Liver (tissue), 9 donors: ENCODE data around the gene COL23A1. TPM values are rescaled to one million over a fixed set of nuclear protein-coding genes. Genes with fewer than 3 reads are reported as not detected.

Source experiments
- DNase-seq: peaks from one replicate; pipeline ENCODE4 v3.0.0-alpha.2; 2017; ENCODE audit warnings: low spot score
- H3K27ac ChIP-seq, 2 donors: one replicate each; pipeline ENCODE4 v1.7.0; 2013; ENCODE audit warnings: inconsistent platforms in 2 of 2, low read length in 2 of 2, control low read depth in 1 of 2, low read depth in 1 of 2, mild to moderate bottlenecking in 1 of 2
- H3K27me3 ChIP-seq, 4 donors: one replicate each; pipeline versions ENCODE4 v1.6.1 to v1.7.0; 2013; ENCODE audit warnings: low read length in 3 of 4, inconsistent platforms in 1 of 4, mild to moderate bottlenecking in 1 of 4, moderate library complexity in 1 of 4; ENCODE audit not compliant: control insufficient read depth in 4 of 4, insufficient read depth in 4 of 4
- H3K36me3 ChIP-seq, 4 donors: one replicate each; pipeline versions ENCODE4 v1.6.1 to v1.7.0; 2013; ENCODE audit warnings: low read length in 3 of 4, mild to moderate bottlenecking in 3 of 4, low read depth in 1 of 4, moderate library complexity in 1 of 4; ENCODE audit not compliant: control insufficient read depth in 4 of 4, insufficient read depth in 3 of 4
- H3K4me1 ChIP-seq, 4 donors: one replicate each; pipeline versions ENCODE4 v1.6.1 to v1.7.0; 2013; ENCODE audit warnings: low read length in 3 of 4, mild to moderate bottlenecking in 3 of 4, moderate library complexity in 1 of 4; ENCODE audit not compliant: control insufficient read depth in 4 of 4, insufficient read depth in 4 of 4
- H3K4me3 ChIP-seq, 3 donors: one replicate each; pipeline versions ENCODE4 v1.6.1 to v1.7.0; 2013; ENCODE audit warnings: low read length in 3 of 3, control low read depth in 1 of 3, low read depth in 1 of 3, mild to moderate bottlenecking in 1 of 3
- H3K9ac ChIP-seq, 2 donors: one replicate each; pipeline ENCODE4 v1.7.0; 2013; ENCODE audit warnings: low read length in 2 of 2, mild to moderate bottlenecking in 2 of 2, moderate library complexity in 2 of 2, control low read depth in 1 of 2, low read depth in 1 of 2
- H3K9me3 ChIP-seq, 4 donors: one replicate each; pipeline versions ENCODE4 v1.6.1 to v1.7.0; 2013; ENCODE audit warnings: low read length in 3 of 4; ENCODE audit not compliant: control insufficient read depth in 4 of 4
- EGR1 ChIP-seq, 2 donors: IDR thresholded peaks; 2 replicates each; pipeline ENCODE4 v1.6.1; 2016 to 2018; ENCODE audit warnings: antibody characterized with exemption in 2 of 2, low read depth in 2 of 2
- FOXA1 ChIP-seq: IDR thresholded peaks from 2 replicates; pipeline ENCODE4 v1.6.1; 2016; ENCODE audit warnings: antibody characterized with exemption
- FOXA2 ChIP-seq: IDR thresholded peaks from 2 replicates; pipeline ENCODE4 v1.6.1; 2016; ENCODE audit warnings: antibody characterized with exemption
- GABPA ChIP-seq, 2 donors: IDR thresholded peaks in 1 of 2; conservative IDR thresholded peaks in 1 of 2; 2 replicates each; pipeline ENCODE4 v1.6.1; 2016; ENCODE audit warnings: antibody characterized with exemption in 2 of 2, mild to moderate bottlenecking in 1 of 2, moderate library complexity in 1 of 2
- HNF4A ChIP-seq, 2 donors: conservative IDR thresholded peaks; 2 replicates each; pipeline ENCODE4 v1.6.1; 2016; ENCODE audit warnings: antibody characterized with exemption in 2 of 2, mild to moderate bottlenecking in 2 of 2
- HNF4G ChIP-seq: IDR thresholded peaks from 2 replicates; pipeline ENCODE4 v1.6.1; 2016; ENCODE audit warnings: antibody characterized with exemption
- JUND ChIP-seq, 2 donors: IDR thresholded peaks; 2 replicates each; pipeline ENCODE4 v1.6.1; 2016; ENCODE audit warnings: antibody characterized with exemption in 2 of 2
- NR2F2 ChIP-seq: IDR thresholded peaks from 2 replicates; pipeline ENCODE4 v1.6.1; 2016; ENCODE audit warnings: antibody characterized with exemption
- RAD21 ChIP-seq, 2 donors: IDR thresholded peaks; 2 replicates each; pipeline ENCODE4 v1.6.1; 2016; ENCODE audit warnings: antibody characterized with exemption in 2 of 2, mild to moderate bottlenecking in 2 of 2
- RXRA ChIP-seq, 2 donors: IDR thresholded peaks; 2 replicates each; pipeline ENCODE4 v1.6.1; 2017 to 2018; ENCODE audit warnings: antibody characterized with exemption in 2 of 2, mild to moderate bottlenecking in 1 of 2
- SP1 ChIP-seq: IDR thresholded peaks from 2 replicates; pipeline ENCODE4 v1.6.1; 2018; ENCODE audit warnings: antibody characterized with exemption, mild to moderate bottlenecking
- TAF1 ChIP-seq: conservative IDR thresholded peaks from 2 replicates; pipeline ENCODE4 v1.6.1; 2016; ENCODE audit warnings: antibody characterized with exemption, mild to moderate bottlenecking
- YY1 ChIP-seq: IDR thresholded peaks from 2 replicates; pipeline ENCODE4 v1.6.1; 2016; ENCODE audit warnings: antibody characterized with exemption, mild to moderate bottlenecking
- WGBS: extraction: QIAGEN DNeasy Blood & Tissue Kit; methylation state at CpG from one replicate; pipeline ENCODE4 v1.1.7; 2013; 5-methylcytosine and 5-hydroxymethylcytosine counted together
- polyA plus RNA-seq, 2 donors: library from polyadenylated mRNA; stranded (reverse) in 1 of 2; unstranded in 1 of 2; fragments of 200-250 nt in 1 of 2; fragments of >200 nt in 1 of 2; fragmentation: Nextera tagmentation in 1 of 2; extraction: Ambion mirVana in 1 of 2; gene quantifications; one replicate each; pipeline versions ENCODE4 v1.2.1 to v1.2.3, GENCODE V29; 2013 to 2015
- total RNA-seq, 2 donors: library from RNA; depleted of rRNA; stranded (reverse); fragments of >200 nt; gene quantifications; one replicate each; pipeline ENCODE4 v1.2.3, GENCODE V29; 2014
- TF ChIP-seq, protein P1 (sequence below): fragments of 150-350 bp; IDR thresholded peaks from 2 replicates; pipeline ENCODE4 v1.5.1; 2017; ENCODE audit warnings: improper control_type of control experiment, low read depth, low read length; ENCODE audit not compliant: missing input control
- TF ChIP-seq, protein P2 (sequence below): IDR thresholded peaks from 2 replicates; pipeline ENCODE4 v1.6.1; 2016; ENCODE audit warnings: antibody characterized with exemption
- TF ChIP-seq, protein P3 (sequence below): IDR thresholded peaks from 2 replicates; pipeline ENCODE4 v1.6.1; 2016; ENCODE audit warnings: antibody characterized with exemption
- TF ChIP-seq, protein P4 (sequence below): IDR thresholded peaks from 2 replicates; pipeline ENCODE4 v1.6.1; 2016; ENCODE audit warnings: antibody characterized with exemption, mild to moderate bottlenecking
- TF ChIP-seq, protein P5 (sequence below): IDR thresholded peaks from 2 replicates; pipeline ENCODE4 v1.6.1; 2016; ENCODE audit warnings: antibody characterized with exemption
- donor health status: healthy.
- donor health status: healthy.
- donor health status: healthy.
- donor health status: healthy.
- donor health status: healthy.

Gene COL23A1
- total and polyA plus RNA-seq, 4 donors, result 0.08 to 1.4 (median 0.27) TPM

DNA sequence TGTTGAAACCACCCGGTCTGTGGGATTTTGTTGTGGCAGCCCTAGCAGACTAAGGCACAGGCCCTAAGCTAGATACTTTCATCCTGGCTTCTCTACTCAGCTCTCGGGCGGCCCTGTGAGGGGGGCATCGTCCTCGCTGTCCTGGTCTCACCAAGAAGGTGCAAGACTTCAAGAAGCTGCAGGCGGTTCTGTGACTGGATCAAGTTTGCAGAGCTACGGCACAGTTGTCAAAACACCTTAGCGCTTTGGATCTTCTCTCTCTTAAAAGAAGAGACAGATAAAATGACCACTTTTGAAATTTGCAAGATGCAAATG lies 238.2 kb downstream of the COL23A1 start:
- DNase-seq, result no peak
- Histone ChIP-seq H3K9ac (no peak overlapping the region), H3K27me3 (no peaks in the 10 kb centered on the region), H3K4me3 (no peak overlapping the region), H3K9me3 (no peaks in the 10 kb centered on the region), H3K36me3 (no peaks in the 10 kb centered on the region), H3K27ac (no peak overlapping the region), H3K4me1 (peaks cover 3 to 8% (median 4%) of the 10 kb centered on the region in 4 donors)
- TF ChIP-seq HNF4A (conservative IDR thresholded peaks at IDR 0.05), result no peak
- TF ChIP-seq SP1, result no peak
- TF ChIP-seq RXRA (IDR thresholded peaks at IDR 0.05), result no peak
- TF ChIP-seq HNF4G, result no peak
- TF ChIP-seq, protein P1, sequence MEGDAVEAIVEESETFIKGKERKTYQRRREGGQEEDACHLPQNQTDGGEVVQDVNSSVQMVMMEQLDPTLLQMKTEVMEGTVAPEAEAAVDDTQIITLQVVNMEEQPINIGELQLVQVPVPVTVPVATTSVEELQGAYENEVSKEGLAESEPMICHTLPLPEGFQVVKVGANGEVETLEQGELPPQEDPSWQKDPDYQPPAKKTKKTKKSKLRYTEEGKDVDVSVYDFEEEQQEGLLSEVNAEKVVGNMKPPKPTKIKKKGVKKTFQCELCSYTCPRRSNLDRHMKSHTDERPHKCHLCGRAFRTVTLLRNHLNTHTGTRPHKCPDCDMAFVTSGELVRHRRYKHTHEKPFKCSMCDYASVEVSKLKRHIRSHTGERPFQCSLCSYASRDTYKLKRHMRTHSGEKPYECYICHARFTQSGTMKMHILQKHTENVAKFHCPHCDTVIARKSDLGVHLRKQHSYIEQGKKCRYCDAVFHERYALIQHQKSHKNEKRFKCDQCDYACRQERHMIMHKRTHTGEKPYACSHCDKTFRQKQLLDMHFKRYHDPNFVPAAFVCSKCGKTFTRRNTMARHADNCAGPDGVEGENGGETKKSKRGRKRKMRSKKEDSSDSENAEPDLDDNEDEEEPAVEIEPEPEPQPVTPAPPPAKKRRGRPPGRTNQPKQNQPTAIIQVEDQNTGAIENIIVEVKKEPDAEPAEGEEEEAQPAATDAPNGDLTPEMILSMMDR, result no peak
- TF ChIP-seq, protein P2, sequence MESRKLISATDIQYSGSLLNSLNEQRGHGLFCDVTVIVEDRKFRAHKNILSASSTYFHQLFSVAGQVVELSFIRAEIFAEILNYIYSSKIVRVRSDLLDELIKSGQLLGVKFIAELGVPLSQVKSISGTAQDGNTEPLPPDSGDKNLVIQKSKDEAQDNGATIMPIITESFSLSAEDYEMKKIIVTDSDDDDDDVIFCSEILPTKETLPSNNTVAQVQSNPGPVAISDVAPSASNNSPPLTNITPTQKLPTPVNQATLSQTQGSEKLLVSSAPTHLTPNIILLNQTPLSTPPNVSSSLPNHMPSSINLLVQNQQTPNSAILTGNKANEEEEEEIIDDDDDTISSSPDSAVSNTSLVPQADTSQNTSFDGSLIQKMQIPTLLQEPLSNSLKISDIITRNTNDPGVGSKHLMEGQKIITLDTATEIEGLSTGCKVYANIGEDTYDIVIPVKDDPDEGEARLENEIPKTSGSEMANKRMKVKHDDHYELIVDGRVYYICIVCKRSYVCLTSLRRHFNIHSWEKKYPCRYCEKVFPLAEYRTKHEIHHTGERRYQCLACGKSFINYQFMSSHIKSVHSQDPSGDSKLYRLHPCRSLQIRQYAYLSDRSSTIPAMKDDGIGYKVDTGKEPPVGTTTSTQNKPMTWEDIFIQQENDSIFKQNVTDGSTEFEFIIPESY, result no peak
- TF ChIP-seq YY1, result no peak
- no peak for TF ChIP-seq NR2F2
- TF ChIP-seq TAF1, result no peak
- WGBS, result 93% methylated on average over 8 of the region's 8 CpGs

DNA sequence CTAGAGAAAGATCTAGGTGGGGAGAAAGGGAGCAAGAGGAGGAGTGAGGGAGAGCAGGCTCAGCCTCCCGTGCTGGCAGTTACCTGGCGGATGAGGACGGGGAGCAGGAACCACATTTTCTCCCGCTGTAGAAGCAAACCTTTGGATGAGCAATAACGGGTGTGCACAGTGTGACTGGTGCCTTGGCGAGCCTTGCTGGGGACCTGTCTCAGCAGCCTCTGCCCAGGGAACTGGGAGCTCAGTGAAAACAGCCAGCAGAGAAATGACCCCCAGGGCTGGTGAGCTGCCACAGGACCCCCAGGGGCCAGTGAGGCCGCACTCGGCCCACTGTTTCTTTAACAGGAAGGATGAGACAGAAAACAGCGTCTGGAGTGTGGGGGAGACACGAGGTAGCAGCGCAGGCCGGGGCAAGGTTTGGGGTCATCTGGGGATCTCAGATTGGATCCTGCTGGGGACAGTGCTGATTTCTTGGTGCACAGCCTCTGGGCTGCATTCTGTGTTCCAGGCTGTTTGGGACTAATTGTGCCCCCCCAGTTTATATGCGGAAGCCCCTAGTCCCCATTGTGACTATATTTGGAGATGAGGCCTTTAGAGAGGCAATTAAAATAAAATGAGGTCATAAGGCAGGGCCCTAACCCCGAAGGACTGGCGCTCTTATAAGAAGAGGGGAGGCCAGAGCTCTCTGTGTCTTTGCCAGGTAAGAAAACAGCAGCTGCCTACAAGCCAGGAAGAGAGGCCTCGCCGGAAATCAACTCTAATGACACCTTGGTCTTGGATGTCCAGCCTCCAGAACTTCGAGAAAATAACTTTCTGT lies 238.8 kb downstream of the COL23A1 start:
- DNase-seq, result no peak
- no peak overlapping the region for H3K9ac ChIP-seq
- H3K9me3 ChIP-seq, result no peaks in the 10 kb centered on the region
- no peak overlapping the region for H3K4me3 ChIP-seq
- peaks cover 0 to 3% (median 1%) of the 10 kb centered on the region in 4 donors for H3K4me1 ChIP-seq
- H3K36me3 ChIP-seq, result no peaks in the 10 kb centered on the region
- no peaks in the 10 kb centered on the region for H3K27me3 ChIP-seq
- TF ChIP-seq, protein P3, sequence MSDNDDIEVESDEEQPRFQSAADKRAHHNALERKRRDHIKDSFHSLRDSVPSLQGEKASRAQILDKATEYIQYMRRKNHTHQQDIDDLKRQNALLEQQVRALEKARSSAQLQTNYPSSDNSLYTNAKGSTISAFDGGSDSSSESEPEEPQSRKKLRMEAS, result no peak
- TF ChIP-seq, protein P1, result no peak
- TF ChIP-seq, protein P4, sequence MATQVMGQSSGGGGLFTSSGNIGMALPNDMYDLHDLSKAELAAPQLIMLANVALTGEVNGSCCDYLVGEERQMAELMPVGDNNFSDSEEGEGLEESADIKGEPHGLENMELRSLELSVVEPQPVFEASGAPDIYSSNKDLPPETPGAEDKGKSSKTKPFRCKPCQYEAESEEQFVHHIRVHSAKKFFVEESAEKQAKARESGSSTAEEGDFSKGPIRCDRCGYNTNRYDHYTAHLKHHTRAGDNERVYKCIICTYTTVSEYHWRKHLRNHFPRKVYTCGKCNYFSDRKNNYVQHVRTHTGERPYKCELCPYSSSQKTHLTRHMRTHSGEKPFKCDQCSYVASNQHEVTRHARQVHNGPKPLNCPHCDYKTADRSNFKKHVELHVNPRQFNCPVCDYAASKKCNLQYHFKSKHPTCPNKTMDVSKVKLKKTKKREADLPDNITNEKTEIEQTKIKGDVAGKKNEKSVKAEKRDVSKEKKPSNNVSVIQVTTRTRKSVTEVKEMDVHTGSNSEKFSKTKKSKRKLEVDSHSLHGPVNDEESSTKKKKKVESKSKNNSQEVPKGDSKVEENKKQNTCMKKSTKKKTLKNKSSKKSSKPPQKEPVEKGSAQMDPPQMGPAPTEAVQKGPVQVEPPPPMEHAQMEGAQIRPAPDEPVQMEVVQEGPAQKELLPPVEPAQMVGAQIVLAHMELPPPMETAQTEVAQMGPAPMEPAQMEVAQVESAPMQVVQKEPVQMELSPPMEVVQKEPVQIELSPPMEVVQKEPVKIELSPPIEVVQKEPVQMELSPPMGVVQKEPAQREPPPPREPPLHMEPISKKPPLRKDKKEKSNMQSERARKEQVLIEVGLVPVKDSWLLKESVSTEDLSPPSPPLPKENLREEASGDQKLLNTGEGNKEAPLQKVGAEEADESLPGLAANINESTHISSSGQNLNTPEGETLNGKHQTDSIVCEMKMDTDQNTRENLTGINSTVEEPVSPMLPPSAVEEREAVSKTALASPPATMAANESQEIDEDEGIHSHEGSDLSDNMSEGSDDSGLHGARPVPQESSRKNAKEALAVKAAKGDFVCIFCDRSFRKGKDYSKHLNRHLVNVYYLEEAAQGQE, result no peak
- no peak for TF ChIP-seq RAD21 (IDR thresholded peaks at IDR 0.05)
- no peak for TF ChIP-seq TAF1
- no peak for TF ChIP-seq GABPA (IDR thresholded peaks at IDR 0.05 in 1 of 2, conservative IDR thresholded peaks at IDR 0.05 in 1 of 2)
- TF ChIP-seq FOXA2, result no peak
- TF ChIP-seq YY1, result no peak
- TF ChIP-seq RXRA (IDR thresholded peaks at IDR 0.05), result no peak
- no peak for TF ChIP-seq HNF4A (conservative IDR thresholded peaks at IDR 0.05)
- TF ChIP-seq JUND (IDR thresholded peaks at IDR 0.05), result no peak
- TF ChIP-seq, protein P2, result no peak
- TF ChIP-seq, protein P5, sequence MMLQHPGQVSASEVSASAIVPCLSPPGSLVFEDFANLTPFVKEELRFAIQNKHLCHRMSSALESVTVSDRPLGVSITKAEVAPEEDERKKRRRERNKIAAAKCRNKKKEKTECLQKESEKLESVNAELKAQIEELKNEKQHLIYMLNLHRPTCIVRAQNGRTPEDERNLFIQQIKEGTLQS, result no peak
- TF ChIP-seq FOXA1, result no peak
- TF ChIP-seq EGR1 (IDR thresholded peaks at IDR 0.05; ENCODE audit: low read depth in 2 of 2), result no peak
- no peak for TF ChIP-seq SP1
- H3K27ac ChIP-seq, result no peak overlapping the region
- WGBS, result 88% methylated on average over 18 of the region's 18 CpGs
